Transverse colon (tissue), 4 donors: Measurements from ENCODE around the gene CLDN16. TPM values are rescaled to one million over a fixed set of nuclear protein-coding genes. Genes with fewer than 3 reads are reported as not detected.

ENCODE experiments used
- DNase-seq: peaks from one replicate; pipeline ENCODE4 v3.0.0-alpha.2; 2019
- H3K27ac ChIP-seq, 4 donors: fragments of 200-600 bp; sonication (generic); 2 replicates each; pipeline ENCODE4 v1.5.1; 2016 to 2018; ENCODE audit warnings: inconsistent platforms in 4 of 4
- H3K27me3 ChIP-seq: fragments of 200-600 bp; sonication (generic); 2 replicates; pipeline ENCODE4 v1.5.1; 2017; ENCODE audit warnings: inconsistent platforms
- H3K36me3 ChIP-seq, 4 donors: fragments of 200-600 bp; sonication (generic); 2 replicates each; pipeline ENCODE4 v1.5.1; 2017 to 2019; ENCODE audit warnings: inconsistent platforms in 4 of 4
- H3K4me1 ChIP-seq, 4 donors: fragments of 200-600 bp; sonication (generic); 2 replicates each; pipeline ENCODE4 v1.5.1; 2017 to 2020; ENCODE audit warnings: inconsistent platforms in 4 of 4
- H3K4me3 ChIP-seq, 4 donors: fragments of 200-600 bp; sonication (generic); 1 replicate in 1 of 4; 2 replicates in 3 of 4; pipeline versions ENCODE4 v1.5.1 to v1.6.1; 2017 to 2019; ENCODE audit warnings: inconsistent platforms in 4 of 4
- H3K9me3 ChIP-seq, 2 donors: fragments of 200-600 bp; sonication (generic); 2 replicates each; pipeline ENCODE4 v1.5.1; 2017 to 2019; ENCODE audit warnings: inconsistent platforms in 2 of 2
- CTCF ChIP-seq, 5 experiments: fragments of 200-600 bp in 3 of 5; fragments of 450-650 bp in 2 of 5; sonication (generic) in 3 of 5; IDR thresholded peaks; 1 replicate in 2 of 5; 2 replicates in 3 of 5; pipeline ENCODE4 v1.5.1; 2016 to 2017; ENCODE audit warnings: antibody characterized with exemption in 5 of 5, inconsistent platforms in 3 of 5, mild to moderate bottlenecking in 2 of 5, moderate library complexity in 1 of 5
- EP300 ChIP-seq: sonication (generic); formaldehyde crosslinking; IDR thresholded peaks from one replicate; pipeline ENCODE4 v1.6.1; 2017; ENCODE audit warnings: antibody characterized with exemption, low read depth
- POLR2A ChIP-seq: fragments of 450-650 bp; IDR thresholded peaks from one replicate; pipeline ENCODE4 v1.6.1; 2016; ENCODE audit warnings: antibody characterized with exemption, mild to moderate bottlenecking, moderate library complexity
- POLR2AphosphoS5 ChIP-seq, 3 donors: sonication (generic); formaldehyde crosslinking; IDR thresholded peaks; one replicate each; pipeline ENCODE4 v1.6.1; 2016; ENCODE audit warnings: antibody characterized with exemption in 3 of 3
- WGBS, 2 donors: methylation state at CpG; one replicate each; pipeline ENCODE4 v1.1.5; 2018; ENCODE audit warnings: low coverage in 1 of 2; 5-methylcytosine and 5-hydroxymethylcytosine counted together
- in situ Hi-C, 4 donors: fragments of 200-750 bp; cut with MboI; loops; one replicate each; pipeline versions ENCODE4 v1.15.0 to v1.15.1; 2017; ENCODE audit warnings: low sequenced_read_pairs in 3 of 4, low pct_ligation_motif_present in 1 of 4, low pct_unique_long_range_greater_than_20kb in 1 of 4
- intact Hi-C: fragments of 100-400 bp; cut with DNase I; formaldehyde crosslinking; loops from one replicate; pipeline ENCODE4 v1.15.1; 2023; ENCODE audit warnings: low total_unique reads
- total RNA-seq, 4 donors: library from RNA; depleted of rRNA; stranded (reverse); fragments of >200 nt; gene quantifications; one replicate each; pipeline ENCODE4 v1.1.0, GENCODE V29; 2016

Gene CLDN16
- total RNA-seq, 4 donors from 2014 or later, result not detected

DNA sequence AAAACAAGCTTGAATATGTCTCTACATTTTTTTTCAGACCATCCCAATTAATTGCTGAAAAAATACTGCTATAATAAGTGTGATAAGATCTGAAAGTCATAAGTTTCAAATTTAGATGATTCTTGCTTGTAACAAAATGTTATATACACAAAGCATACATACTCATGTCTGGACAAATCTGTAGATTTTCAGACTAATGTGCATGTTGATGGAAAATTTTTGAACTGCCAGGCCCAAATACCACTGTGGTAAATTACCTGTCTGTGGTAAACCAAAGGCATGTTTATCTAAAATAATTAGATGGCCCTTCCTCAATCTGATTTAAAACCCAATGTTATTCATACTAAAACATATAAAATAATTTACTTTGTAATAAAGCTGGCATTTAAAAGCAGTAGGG, 31.7 kb upstream of the CLDN16 start:
- Histone ChIP-seq H3K36me3 (no peaks in the 10 kb centered on the region), H3K27me3 (no peaks in the 10 kb centered on the region), H3K9me3 (no peaks in the 10 kb centered on the region), H3K4me1 (no peaks in the 10 kb centered on the region), H3K27ac (no peak overlapping the region), H3K4me3 (no peak overlapping the region)
- in situ Hi-C loops, result no loop called here
- intact Hi-C loops, result no loop called here
- no peak for TF ChIP-seq CTCF (IDR thresholded peaks at IDR 0.05)
- TF ChIP-seq POLR2AphosphoS5 (IDR thresholded peaks at IDR 0.05), result no peak
- no peak for TF ChIP-seq EP300
- TF ChIP-seq POLR2A, result no peak
- no peak for DNase-seq

- 50 to 62% methylated on average over 2 of the region's 2 CpGs for WGBS, 2 donors
- H3K9me3 ChIP-seq, result no peaks in the 10 kb centered on the region
- in situ Hi-C loops, result no loop called here
- no peaks in the 10 kb centered on the region for H3K27me3 ChIP-seq
- intact Hi-C loops, result no loop called here
- H3K36me3 ChIP-seq, result no peaks in the 10 kb centered on the region
- no peak for DNase-seq
- H3K4me3 ChIP-seq, result no peak overlapping the region
- H3K27ac ChIP-seq, result no peak overlapping the region
- TF ChIP-seq POLR2A, result no peak
- TF ChIP-seq EP300, result no peak
- TF ChIP-seq POLR2AphosphoS5 (IDR thresholded peaks at IDR 0.05), result no peak
- TF ChIP-seq CTCF (IDR thresholded peaks at IDR 0.05), result no peak
- H3K4me1 ChIP-seq, result no peaks in the 10 kb centered on the region
Measured at GRCh38 chr3:190357468-190357867, 30.5 kb upstream of the CLDN16 start.

DNA sequence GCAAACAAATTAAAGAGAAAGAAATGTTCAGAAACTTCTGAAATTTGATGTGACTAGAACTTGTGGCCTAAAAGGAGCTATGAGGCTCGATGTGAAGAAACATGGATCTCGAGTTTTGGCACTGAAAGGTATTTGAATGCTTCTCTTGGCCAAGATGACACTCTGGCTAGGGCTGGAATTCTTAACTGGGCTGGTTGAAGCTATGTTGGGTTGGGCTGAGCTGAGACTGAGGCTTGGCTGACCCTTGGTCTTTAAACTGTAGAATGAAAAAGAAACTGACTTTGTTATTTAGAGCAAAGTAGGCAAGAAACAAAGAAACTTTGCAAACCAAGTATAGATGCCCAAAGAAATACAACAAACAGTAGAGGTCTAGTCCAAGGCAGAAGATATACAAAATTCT, 28.1 kb upstream of the CLDN16 start:
- in situ Hi-C loops (no loop called here), intact Hi-C loops (no loop called here)
- DNase-seq, result no peak
- H3K4me3 ChIP-seq, result no peak overlapping the region
- TF ChIP-seq EP300 (no peak), POLR2AphosphoS5 (IDR thresholded peaks at IDR 0.05) (no peak), POLR2A (no peak), CTCF (IDR thresholded peaks at IDR 0.05) (no peak)
- H3K4me1 ChIP-seq, result no peaks in the 10 kb centered on the region
- no peaks in the 10 kb centered on the region for H3K9me3 ChIP-seq
- 55 to 88% methylated on average over 1 to 2 of the region's 2 CpGs for WGBS, 2 donors
- H3K27me3 ChIP-seq, result no peaks in the 10 kb centered on the region
- no peak overlapping the region for H3K27ac ChIP-seq
- H3K36me3 ChIP-seq, result no peaks in the 10 kb centered on the region

DNA sequence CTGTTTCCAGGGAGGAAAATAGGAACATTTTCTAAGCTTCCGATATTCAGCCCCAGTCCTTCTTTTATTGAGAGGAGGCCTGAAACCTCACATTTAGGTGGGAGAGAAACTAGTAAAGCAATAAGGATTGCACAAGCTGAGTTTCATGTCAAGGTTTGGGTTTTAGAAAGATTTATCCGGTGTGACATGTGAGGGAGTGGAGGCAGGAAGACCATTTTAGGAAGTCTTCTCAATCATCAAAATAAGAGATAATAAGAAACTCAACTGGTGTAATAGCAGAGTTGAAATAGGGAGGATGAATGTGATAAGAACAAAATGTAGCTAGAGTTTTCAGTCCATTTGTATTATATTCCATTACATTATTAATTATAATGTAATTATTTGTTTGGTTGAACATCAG, 27.7 kb upstream of the CLDN16 start:
- in situ Hi-C loops (no loop called here), intact Hi-C loops (no loop called here)
- H3K27me3 ChIP-seq, result no peaks in the 10 kb centered on the region
- no peaks in the 10 kb centered on the region for H3K36me3 ChIP-seq
- H3K4me1 ChIP-seq, result no peaks in the 10 kb centered on the region
- no peak overlapping the region for H3K4me3 ChIP-seq
- H3K27ac ChIP-seq, result no peak overlapping the region
- H3K9me3 ChIP-seq, result no peaks in the 10 kb centered on the region
- no peak for DNase-seq
- TF ChIP-seq POLR2AphosphoS5 (IDR thresholded peaks at IDR 0.05) (no peak), POLR2A (no peak), EP300 (no peak)
- WGBS, 2 donors, result 88 to 91% methylated on average over 2 of the region's 2 CpGs

GRCh38 chr3:190361791-190362190, 26.2 kb upstream of the CLDN16 start:
- H3K27me3 ChIP-seq, result no peaks in the 10 kb centered on the region
- 33 to 50% methylated on average over 1 of the region's 1 CpG for WGBS, 2 donors
- TF ChIP-seq CTCF (IDR thresholded peaks at IDR 0.05) (no peak), POLR2AphosphoS5 (IDR thresholded peaks at IDR 0.05) (no peak), EP300 (no peak), POLR2A (no peak)
- H3K27ac ChIP-seq, result no peak overlapping the region
- no peaks in the 10 kb centered on the region for H3K4me1 ChIP-seq
- no peak overlapping the region for H3K4me3 ChIP-seq
- H3K36me3 ChIP-seq, result no peaks in the 10 kb centered on the region
- DNase-seq, result no peak
- in situ Hi-C loops, result no loop called here
- no peaks in the 10 kb centered on the region for H3K9me3 ChIP-seq
- intact Hi-C loops, result no loop called here
